HK-2 (cell line): ENCODE results near the gene TBXAS1.

Experiments used
- DNase-seq: peaks from one replicate; pipeline ENCODE4 v3.0.0-alpha.2; 2018; ENCODE audit not compliant: unreplicated experiment

The TBXAS1 gene

DNA sequence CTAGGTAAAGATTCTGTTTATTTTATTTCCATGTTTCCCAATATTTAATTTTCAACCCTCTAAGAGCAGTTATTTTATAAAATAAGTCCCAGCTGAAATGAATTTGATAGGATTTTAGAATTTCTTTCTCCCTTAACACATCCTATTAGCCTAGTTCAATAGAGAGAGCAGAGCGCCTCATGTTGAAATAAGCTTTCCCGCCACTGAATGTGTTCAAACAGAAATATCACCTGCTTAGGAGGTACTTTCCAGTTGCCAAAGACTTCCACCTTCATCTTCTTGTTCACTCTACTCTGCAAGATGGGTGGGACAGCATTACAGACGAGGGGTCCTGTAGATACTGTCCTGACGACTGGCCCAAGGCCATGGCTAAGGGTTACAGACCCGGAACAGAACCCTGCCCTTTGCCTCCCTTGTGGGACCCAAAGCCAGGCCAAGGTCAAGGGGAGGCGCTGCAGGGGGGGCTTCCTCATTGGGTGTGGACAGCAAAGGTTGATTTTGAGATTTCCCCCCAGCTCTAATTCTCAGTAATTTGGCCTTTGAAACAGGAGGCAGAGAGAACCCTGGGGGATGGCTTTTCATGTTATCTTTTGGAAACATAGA is 171.7 kb downstream of the TBXAS1 start:
- DNase-seq: no peak

DNA sequence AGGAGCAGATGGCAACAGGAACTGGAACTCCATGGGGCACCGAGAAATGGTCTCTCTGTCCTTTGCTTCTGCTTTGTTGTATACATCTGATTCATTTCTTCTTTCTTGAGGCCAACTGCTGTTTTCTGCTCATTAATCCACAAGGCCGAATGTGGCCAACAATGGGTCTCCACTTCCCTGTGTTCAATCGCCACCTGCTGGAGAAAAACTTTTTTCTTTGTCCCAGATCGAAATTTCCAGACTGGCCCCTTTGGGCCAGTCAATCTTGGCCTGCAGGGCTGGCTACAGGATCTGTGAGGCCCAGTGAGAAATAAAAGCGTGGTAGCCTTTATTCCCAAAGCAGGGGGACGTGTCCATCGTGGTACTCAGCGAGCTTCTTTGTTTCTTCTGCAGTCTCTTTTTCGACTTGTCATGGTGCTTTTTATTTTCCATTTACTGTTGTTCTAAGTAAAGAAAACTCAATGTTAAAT is 174.9 kb downstream of the TBXAS1 start:
- peak; percentile 27 for DNase-seq

DNA sequence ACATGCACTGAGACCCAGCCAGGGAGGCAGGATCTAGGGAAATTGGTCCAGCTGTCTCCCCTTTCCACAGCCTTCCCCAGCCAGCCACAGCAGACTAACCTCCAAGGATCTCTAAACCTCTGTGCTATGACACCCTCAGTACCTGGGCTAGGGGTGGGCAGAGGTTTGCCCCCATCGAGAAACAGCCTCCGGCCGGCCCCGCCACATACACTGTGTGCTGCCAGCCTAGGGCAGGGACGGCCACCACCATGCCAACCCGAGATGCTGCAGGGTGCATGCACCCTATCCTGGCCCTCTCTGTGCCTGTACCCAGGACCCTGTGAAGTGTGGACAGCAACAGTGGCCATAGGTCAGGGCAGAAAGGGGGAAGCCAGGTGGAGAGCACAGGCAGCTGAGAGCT is 175.6 kb downstream of the TBXAS1 start:
- DNase-seq: no peak

DNA sequence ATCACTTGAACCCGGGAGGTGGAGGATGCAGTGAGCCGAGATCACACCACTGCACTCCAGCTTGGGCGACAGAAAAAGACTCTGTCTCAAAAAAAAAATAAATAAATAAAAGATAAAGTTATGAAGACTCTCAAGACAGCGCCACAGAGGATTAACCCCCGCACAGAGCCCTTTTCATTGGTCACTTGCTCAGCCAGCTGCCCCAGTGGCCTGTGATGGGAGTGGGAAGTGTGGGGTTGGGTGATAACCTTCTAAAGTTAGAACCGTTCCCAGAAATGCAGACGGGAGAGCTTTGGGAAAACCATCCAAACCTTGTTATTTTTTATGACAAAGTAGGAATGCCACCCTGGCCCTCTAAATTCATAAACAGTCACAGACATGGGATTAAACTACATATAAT is 176.3 kb downstream of the TBXAS1 start:
- DNase-seq: no peak

DNA sequence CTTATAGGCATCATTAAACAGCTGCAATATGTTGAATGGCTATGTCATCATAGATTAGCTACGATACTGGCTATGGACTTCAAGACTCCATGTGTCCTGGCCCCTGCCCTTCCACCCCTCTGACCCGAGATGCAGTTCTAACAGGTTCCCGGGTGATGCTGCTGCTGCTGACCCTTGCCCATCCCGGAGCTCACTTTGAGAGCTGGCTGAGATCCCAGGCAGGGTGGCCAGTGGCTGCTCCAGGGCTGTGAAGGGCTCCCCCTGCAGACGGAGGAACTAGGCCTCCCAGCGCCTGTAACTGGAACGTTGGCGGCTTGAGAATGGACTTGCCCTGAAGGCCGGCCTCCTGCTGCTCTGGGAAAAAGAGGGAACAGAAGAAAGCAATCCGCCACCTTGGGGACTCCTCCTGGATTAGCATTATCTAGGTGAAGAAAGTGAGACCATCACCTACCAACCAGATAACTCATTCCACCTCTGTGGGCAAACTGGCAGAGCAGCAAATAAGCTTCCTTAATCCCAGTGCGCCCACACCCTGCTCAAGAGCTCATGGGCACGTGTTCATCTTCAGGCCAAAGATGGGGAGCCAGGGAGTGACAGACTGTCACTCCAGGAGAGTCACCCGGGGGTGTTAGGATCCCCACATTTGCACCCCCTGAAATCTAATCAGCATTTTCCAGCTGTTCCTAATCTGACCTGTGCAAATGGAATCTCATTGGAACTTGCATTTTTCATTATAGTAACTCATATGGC is 176.9 kb downstream of the TBXAS1 start:
- peak; percentile 24 for DNase-seq

DNA sequence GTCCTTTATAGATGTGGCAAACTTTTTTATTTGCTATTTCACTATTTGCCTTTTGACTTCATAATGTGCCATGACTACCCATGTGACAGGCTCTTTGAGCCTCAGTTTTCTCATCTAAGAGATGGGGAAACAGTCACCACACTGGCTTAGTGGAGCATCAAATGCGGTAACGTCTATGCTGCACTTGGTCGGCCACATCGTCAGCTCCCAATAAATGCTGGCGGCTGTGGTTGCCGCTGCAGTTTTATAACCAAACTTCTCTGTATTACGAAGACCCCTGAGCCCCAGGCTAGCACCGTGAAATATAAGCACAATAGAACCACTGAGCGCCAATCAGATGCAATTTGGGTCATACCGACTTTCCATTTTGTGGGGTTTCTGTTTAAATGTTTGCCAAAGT is 177.5 kb downstream of the TBXAS1 start:
- no peak for DNase-seq

DNA sequence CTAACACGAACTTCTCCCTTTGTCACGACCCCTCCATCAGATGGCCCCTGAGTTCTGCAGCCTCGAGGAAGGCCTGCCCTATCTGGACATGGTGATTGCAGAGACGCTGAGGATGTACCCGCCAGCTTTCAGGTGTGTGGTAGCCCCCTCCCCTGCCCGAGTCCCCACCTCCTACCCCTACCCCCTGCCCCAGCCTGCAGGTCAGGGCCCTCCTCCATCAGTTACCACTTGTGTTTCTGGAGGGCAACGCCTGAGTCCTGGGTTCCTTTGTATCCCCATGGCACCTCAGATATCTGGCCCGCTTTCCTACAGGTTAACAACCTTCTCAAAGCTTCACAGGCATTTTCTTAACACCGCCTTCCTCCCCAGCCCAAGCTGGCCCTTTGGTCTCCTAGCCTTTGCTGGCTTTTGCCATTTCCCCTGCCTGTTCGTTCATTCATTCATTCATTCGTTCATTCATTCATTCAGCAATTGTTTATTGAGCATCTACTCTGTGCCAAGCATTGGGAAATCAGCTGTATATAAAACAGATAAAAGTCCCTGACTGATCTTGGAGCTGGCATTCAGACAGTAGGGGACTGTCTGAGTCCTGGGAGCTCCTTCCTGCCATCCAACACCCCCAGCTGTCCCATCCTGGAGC is 178.1 kb downstream of the TBXAS1 start:
- DNase-seq: no peak

DNA sequence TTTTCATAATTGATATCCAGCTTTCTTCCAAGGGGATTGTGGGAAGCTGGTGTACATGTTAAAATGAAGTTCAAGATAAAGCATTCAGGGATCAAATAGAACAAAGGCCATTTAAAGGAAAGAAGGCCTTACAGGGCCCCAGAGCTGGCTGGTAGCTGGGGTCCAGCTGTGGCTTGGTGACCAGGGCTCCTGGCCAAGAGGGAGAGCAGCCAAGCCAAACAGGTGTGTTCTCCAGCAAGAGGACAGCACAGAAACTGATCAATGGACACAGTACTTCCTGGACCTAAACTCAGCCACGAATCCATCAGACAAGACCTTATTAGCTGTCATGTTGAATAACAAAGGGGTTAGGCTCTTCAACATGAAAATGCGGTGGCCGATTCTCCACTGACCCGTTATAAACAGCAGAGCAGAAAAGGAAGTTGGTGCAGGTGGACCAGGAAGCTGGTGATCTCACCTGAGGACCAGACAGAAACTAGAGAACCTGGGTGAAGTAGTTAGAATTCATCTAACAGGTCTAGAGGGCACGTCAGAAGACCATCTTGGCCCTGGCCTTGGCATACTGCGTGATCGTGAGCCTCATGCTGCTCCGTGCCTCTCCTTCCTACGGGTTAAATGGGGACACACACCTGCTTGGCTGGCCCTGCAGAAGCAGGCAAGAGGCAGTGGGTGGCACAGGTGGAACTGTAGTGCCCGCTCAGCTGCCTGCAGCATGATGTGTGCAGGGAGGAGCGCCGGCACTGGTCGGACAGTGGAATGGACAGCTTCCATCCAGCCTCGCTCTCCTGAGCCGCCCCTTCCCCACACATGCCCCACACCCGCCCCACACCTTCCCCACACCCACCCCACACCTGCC is 179.9 kb downstream of the TBXAS1 start:
- DNase-seq: no peak

DNA sequence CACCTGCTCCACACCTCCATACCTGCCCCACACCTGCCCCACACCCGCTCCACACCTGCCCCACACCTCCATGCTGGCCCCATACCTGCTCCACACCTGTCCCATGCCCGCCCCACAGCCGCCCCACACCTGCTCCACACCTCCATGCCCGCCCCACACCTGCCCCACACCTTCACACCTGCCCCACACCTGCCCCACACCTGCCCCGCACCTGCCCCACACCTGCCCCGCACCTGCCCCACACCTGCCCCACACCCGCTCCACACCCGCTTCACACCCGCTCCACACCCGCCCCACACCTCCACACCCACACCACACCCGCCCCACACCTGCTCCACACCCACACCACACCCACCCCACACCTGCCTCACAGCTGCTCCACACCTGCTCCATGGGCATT is 180.7 kb downstream of the TBXAS1 start:
- no peak for DNase-seq

DNA sequence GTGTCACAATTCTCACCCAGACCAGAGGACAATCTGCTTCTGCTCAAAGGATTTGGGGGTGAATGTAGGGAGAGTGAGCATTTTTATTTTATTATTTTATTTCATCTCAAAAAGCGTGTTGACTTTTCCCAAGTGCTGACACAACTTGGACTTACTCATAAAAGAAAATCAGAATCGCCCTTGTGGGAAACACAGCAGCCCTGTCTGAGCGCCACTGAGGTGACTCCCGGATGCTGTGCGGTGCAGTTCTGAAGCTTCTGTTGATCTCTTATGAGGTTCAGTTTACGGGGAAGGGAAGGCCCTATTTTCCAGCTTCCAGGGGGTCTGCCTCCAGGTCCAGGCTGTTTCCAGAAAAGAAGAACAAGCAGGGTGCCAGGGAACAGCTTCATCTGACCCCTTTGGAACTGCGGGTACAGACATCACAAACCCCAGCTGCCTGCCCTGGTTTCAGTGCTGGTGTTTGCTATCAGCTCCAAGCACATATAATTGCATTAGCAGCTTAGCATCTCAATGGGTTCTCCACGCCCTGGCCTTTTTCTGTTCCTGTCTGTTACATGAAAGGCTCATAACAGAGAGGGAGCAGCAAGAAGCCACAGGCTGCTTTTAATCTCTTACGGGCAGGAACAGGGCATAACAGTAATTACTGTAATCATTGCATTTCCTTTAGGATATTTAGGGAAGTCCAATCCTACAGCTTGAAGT is 181.3 kb downstream of the TBXAS1 start:
- no peak for DNase-seq

DNA sequence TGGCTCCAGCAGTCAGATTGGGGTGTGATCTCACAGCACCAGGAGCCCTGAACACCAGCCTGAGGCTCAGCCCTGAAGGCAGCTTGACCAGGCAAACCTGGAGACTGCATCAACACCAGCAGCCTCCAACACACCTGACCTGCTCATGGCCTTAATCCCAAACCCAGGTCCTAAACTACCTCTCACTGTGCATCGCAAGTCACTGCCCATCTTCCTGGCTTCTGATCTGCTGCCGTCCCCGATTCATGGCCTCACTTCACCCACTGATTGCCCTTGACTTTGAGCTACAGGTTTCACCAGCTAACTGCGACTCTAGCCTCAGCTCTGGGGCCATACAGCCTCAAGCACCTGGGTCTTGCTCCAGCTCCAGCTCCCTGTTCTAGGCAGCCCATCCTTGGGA is 184.6 kb downstream of the TBXAS1 start:
- DNase-seq: no peak

DNA sequence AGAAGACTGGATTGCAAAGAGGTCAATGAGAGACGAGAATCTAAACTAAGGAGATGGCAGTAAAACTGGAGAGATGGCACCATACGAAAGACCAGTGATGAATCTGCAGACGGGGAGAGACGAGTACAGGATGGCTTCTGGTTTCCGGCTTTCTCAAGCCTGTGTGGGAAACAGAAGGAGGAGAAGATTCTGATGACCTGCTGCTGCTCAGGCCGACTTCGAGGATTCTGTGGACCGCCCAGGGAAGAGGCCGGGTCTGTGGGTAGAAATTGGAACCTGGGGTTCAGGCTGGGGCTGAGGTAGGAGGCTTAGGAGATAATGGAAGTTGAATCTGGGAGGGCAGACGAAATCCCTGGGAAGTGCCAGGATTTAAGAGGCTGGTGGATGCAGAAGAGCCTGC is 185.1 kb downstream of the TBXAS1 start:
- no peak for DNase-seq

DNA sequence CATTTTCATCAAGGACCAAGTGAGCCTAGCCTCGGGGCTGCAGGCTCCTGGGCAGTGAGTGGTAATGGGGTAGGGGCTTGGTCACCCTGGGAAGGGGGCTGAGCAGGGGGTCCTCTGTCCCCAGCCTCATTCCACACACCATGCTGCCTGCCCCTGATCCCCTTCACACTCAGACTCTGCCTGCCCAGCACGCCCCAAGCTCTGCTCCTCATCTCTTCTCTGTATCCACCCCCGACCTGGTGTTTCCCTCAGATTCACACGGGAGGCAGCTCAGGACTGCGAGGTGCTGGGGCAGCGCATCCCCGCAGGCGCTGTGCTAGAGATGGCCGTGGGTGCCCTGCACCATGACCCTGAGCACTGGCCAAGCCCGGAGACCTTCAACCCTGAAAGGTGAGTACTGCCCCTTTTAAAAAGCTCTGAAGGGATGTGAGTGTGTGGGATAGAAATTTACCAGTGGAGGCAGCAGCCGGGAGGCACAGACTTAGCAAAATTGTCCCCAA is 186.5 kb downstream of the TBXAS1 start:
- no peak for DNase-seq

DNA sequence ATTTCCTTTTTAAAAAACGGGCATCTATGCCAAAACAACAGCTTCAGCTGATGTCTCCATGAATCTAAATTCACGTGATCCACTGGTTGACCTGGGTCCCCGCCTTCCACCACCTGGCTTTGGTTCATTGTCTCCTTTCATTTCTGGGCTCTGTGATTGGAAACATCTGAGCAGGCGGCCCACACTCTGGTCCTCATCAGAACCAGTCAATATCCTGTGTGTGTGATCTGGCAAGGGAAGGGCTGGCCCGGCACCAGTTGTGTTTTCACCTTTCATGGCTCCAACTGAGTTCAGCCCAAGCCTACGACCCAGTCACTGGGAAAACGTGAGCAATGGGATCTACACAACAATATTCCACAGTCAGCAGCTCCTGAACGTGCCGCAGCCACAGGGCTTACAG is 187.5 kb downstream of the TBXAS1 start:
- DNase-seq: no peak

DNA sequence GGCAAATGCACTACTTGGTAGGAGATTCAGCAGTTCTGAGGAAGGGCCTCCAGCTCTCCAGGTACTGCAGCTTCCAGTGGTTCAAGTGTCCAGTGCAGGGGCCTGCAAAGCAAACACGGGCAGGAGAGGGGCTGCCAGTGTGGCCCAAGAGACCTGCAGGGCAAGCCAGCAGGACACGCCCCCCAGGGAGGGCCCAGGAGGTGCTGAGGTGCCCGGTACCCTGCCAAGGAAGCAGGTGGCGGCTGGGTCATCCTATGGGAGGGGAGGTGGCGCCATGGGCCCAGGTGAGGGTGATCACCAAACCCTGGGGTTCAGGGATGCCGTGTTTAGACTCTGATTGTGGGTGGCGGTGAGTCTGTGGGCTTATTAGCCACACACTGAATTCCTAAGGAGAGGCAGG is 188.0 kb downstream of the TBXAS1 start:
- DNase-seq: no peak

DNA sequence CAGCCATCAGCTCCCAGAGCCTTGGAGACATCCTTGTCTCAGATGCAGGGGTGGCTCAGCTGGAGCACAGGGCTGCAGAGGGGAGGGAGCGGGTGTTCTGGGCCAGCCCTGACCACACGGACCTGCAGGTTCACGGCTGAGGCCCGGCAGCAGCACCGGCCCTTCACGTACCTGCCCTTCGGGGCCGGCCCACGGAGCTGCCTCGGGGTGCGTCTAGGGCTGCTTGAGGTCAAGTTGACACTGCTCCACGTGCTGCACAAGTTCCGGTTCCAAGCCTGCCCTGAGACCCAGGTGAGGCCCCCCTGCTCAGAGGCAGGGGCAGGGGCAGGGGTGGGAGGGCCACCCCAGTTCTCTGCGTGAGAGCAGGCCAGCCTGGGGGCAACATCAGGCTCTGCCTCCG is 188.5 kb downstream of the TBXAS1 start:
- no peak for DNase-seq

DNA sequence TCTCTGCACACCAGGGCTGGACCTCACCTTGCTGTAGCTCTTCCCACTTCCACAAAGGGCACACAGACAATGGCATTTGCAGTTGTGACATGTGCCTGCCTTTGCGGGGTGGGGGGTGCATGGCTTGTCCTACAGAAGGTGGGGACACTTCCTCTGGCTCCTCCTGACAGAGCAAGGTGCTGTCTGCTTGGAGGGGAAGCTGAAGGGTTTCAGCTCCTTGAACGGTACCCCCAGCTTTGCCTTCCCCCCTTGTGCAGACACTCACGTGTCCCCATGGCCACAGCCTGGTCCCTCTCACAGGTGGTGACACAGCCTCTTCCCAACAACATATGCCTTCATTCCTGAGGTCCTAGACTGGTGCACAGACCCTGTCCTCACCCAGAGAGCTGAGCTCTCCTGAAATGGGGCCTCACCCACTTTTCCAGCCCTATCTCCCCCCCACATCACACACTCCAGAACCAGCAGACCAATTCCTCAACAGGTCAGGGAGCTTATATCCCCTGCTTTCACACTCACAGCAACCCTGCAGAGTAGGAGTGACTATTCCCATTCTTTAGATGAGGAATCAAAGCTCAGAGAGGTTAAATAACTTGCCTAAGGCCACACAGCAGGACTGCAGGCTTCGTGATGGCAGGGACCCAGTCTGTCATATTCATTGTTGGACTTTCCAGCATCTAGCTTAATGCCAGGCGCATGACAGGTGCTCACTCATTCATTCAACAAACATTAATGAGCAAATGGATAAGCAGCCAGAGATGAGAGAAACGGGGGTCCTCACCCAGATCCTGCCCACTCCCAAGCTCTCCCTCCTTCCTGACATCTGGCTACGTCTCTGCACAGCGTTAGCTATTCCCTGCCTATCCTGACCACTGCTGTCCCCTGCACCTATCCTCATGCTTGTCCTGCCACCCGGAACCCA is 189.3 kb downstream of the TBXAS1 start:
- no peak for DNase-seq

DNA sequence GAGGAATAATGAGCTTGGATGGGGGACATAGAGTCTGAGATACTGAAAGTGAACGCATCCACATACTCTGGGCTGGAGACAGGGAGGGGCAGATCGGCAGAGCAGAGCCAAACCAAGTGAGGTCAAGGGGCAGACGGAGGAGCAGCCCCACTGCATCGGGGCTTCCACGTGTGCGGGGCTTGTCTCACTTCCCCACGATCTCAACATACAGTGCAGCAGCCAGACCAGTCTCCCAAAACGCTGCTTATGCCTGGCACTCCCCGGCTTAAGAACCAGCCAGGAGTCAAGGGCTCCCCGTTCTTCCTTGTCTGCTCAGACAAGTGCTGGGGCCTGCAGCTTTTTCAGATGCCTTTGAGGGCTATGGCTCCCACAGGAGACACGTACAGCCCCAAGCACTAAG is 190.1 kb downstream of the TBXAS1 start:
- DNase-seq: no peak

DNA sequence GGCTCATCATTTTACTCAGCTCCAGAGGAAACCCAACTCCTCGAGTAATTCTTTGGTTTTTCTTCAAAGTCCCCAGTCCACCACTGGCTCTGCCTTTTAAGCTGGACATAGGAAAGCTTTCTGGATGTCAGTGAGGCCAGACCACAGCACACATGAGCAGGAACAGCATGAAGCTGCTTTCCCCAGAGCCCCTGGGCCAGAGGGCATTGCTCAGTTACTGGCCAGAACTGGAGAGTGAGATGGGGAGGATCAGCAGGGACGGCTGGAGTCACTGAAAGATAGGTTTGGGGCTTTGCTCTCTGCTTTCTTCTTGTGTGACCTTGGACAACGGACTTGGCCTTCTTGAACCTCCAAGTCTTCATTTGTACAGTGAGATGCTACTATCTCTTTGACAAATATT is 190.5 kb downstream of the TBXAS1 start:
- DNase-seq: no peak

DNA sequence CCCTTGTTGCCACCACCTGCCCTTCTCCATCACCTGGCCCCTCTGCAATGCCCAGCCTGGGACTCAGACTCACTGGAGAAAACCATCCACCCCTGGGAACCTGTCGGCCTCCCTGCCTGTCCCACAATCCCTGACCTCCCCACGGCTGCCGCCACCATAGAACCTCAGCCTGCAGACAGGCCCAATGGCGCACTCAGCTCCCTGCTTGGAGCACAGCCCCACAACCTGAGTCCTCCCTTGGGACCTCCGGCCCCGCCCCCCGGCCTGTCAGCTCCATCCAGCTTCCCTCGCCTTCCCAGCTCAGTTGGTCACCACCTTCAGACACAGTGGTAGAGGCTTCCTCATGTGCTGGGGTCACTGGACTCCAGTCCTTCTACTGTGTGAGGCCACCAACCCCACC is 192.5 kb downstream of the TBXAS1 start:
- no peak for DNase-seq
